ENCODE results near the gene MYOG. TPM values are rescaled to one million over a fixed set of nuclear protein-coding genes. Genes with fewer than 3 reads are reported as not detected.

Gene MYOG
- polyA plus RNA-seq, 6 donors from 2014 or later, result not detected

DNA sequence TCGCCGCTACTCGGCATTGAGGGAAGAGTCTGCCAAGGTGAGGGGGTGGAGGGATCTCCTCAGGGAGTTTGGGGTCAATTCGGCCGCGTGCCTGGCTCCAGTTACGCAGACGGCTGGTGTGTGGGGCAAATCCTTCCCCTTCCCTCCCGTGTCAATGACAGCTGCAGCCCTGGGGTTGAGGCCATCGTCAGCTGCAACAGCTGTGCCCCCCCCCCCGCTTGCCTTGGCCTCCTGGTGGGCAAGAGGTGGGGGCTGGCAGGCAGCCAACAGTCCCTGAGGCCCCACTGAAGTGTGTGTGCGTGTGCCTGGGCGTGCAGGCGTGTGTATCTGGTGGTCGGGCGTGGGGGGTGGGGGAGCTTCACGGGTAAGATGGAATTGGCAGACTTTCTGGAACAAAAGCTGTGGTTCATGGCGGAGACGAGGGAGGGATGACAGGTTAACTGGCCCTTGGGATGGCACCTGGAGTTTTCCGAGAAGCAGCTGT is 33.9 kb downstream of the MYOG start:
- H3K4me1 Mint-ChIP-seq, result peaks cover 0 to 7% (median 0%) of the 10 kb centered on the region in 3 donors
- no peak overlapping the region for H3K4me3 Mint-ChIP-seq
- no peaks in the 10 kb centered on the region for H3K36me3 Mint-ChIP-seq
- H3K27me3 Mint-ChIP-seq, result peaks cover 15 to 62% (median 39%) of the 10 kb centered on the region in 3 donors
- H3K9me3 Mint-ChIP-seq, result peaks cover 0 to 1% (median 0%) of the 10 kb centered on the region in 7 donors
- no peak for DNase-seq
- ATAC-seq (ENCODE audit: low read depth in 2 of 2), result no peak
- no peak overlapping the region for H3K27ac Mint-ChIP-seq

DNA sequence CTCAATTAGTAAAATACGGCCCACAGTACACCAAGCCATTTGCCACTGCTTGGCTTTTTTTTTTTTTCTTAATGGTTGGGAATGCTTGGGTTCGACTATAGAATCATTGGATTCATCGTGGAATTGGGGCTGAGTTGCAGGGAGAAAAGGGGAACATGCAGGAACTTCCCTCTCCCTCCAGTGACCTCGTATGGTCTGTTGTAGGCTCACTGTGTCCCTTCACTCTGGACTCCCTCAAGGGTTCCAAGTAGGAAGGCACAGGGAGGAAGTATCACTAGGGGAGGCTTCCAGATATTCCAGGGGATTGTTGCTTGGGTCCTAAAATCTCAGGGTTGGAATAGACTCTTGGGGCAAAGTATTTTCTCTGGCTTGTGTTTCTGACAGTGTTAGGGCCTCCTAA is 35.0 kb downstream of the MYOG start:
- H3K4me3 Mint-ChIP-seq, result no peak overlapping the region
- H3K4me1 Mint-ChIP-seq, result peaks cover 0 to 7% (median 0%) of the 10 kb centered on the region in 3 donors
- no peaks in the 10 kb centered on the region for H3K36me3 Mint-ChIP-seq
- peaks cover 0 to 1% (median 0%) of the 10 kb centered on the region in 7 donors for H3K9me3 Mint-ChIP-seq
- DNase-seq (no peak), ATAC-seq (ENCODE audit: low read depth in 2 of 2) (no peak)
- H3K27me3 Mint-ChIP-seq, result peaks cover 15 to 52% (median 33%) of the 10 kb centered on the region in 3 donors
- H3K27ac Mint-ChIP-seq, result no peak overlapping the region

GRCh38 chr1:203049576-203050180 is 36.1 kb downstream of the MYOG start:
- Mint-ChIP-seq H3K36me3 (no peaks in the 10 kb centered on the region), H3K27me3 (peaks cover 15 to 44% (median 42%) of the 10 kb centered on the region in 3 donors), H3K27ac (no peak overlapping the region), H3K4me1 (peaks cover 0 to 7% (median 0%) of the 10 kb centered on the region in 3 donors), H3K4me3 (no peak overlapping the region), H3K9me3 (peaks cover 0 to 1% (median 0%) of the 10 kb centered on the region in 7 donors)
- DNase-seq, result no peak
- no peak for ATAC-seq (ENCODE audit: low read depth in 2 of 2)

GRCh38 chr1:203049077-203049476 is 36.7 kb downstream of the MYOG start:
- Mint-ChIP-seq H3K27ac (no peak overlapping the region), H3K4me1 (peaks cover 0 to 7% (median 0%) of the 10 kb centered on the region in 3 donors), H3K9me3 (peaks cover 0 to 1% (median 0%) of the 10 kb centered on the region in 7 donors), H3K27me3 (peaks cover 15 to 44% (median 44%) of the 10 kb centered on the region in 3 donors), H3K4me3 (no peak overlapping the region), H3K36me3 (no peaks in the 10 kb centered on the region)
- DNase-seq, result no peak
- no peak for ATAC-seq (ENCODE audit: low read depth in 2 of 2)

DNA sequence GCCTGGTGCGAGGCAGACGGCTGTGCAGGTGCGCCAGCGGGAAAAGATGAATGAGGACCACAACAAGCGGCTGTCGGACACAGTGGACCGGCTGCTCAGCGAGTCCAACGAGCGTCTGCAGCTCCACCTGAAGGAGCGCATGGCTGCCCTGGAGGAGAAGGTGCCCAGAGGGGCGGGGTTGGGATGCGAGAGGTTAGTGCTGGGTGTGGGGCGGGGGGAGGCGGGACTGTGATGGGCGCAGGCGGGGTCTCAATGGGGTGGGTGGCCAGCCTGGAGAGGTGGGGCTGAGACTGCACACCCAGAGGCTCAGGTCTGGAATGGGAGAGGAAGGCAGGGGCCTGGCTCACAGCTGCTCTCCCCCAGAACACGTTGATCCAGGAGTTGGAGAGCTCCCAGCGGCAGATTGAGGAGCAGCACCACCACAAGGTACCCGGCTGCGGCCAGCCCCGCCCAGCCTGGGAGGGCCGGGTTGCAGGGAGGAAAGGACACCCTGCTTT is 37.2 kb downstream of the MYOG start:
- peaks cover 15 to 44% (median 44%) of the 10 kb centered on the region in 3 donors for H3K27me3 Mint-ChIP-seq
- peaks cover 0 to 7% (median 0%) of the 10 kb centered on the region in 3 donors for H3K4me1 Mint-ChIP-seq
- ATAC-seq (ENCODE audit: low read depth in 2 of 2) (no peak), DNase-seq (no peak)
- no peaks in the 10 kb centered on the region for H3K36me3 Mint-ChIP-seq
- no peak overlapping the region for H3K4me3 Mint-ChIP-seq
- peak overlapping the region in 1 of 6 donors; percentile 33 for H3K27ac Mint-ChIP-seq
- peaks cover 0 to 1% (median 0%) of the 10 kb centered on the region in 7 donors for H3K9me3 Mint-ChIP-seq

GRCh38 chr1:203048086-203048485 is 37.7 kb downstream of the MYOG start:
- H3K9me3 Mint-ChIP-seq, result peaks cover 0 to 1% (median 0%) of the 10 kb centered on the region in 7 donors
- H3K27me3 Mint-ChIP-seq, result peaks cover 15 to 44% (median 44%) of the 10 kb centered on the region in 3 donors

DNA sequence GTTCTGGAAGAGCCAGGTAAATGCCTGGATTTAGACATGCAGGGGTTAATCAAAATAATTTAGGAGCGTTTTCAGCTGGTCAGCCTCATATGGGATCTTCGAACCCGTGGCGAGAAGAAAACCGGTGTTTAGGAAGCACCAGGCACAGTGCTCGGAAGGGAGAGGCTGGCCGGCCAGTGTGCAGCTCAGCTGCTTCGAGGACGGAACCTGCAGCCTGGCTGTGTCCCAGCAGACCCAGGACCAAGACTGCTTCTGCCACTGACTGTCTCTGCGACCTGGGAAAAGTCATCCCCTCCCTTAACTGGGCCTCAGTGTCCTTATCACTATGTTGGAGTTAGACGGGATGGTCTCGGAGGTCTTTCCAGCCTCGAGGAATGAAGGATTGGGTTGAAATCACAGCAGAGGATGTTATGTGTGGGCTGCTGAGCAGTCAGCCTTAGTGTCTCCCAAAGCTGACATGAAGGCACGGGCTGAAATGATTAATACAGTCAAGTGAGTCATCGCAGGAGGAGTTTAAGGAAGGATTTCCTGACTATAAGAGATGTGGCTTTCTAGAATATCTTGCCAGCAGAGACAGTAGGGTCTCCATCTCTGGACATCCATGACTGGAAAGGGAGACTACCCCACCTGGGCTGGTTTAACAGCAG is 38.7 kb downstream of the MYOG start:
- Mint-ChIP-seq H3K4me3 (no peak overlapping the region), H3K9me3 (peaks cover 0 to 1% (median 0%) of the 10 kb centered on the region in 7 donors), H3K36me3 (no peaks in the 10 kb centered on the region), H3K4me1 (peaks cover 0 to 7% (median 0%) of the 10 kb centered on the region in 3 donors), H3K27ac (no peak overlapping the region), H3K27me3 (peaks cover 6 to 39% (median 38%) of the 10 kb centered on the region in 3 donors)
- DNase-seq (no peak), ATAC-seq (ENCODE audit: low read depth in 2 of 2) (no peak)

More at GRCh38 chr1:203048086-203048485, 37.7 kb downstream of the MYOG start:
- ATAC-seq (ENCODE audit: low read depth in 2 of 2), result no peak
- H3K36me3 Mint-ChIP-seq, result no peaks in the 10 kb centered on the region
- H3K4me1 Mint-ChIP-seq, result peaks cover 0 to 7% (median 0%) of the 10 kb centered on the region in 3 donors
- no peak for DNase-seq
- peak overlapping the region in 2 of 6 donors; percentile 12 to 33 for H3K27ac Mint-ChIP-seq
- no peak overlapping the region for H3K4me3 Mint-ChIP-seq

GRCh38 chr1:203045821-203046594 is 39.8 kb downstream of the MYOG start:
- Mint-ChIP-seq H3K4me1 (peaks cover 0 to under 1% (median under 1%) of the 10 kb centered on the region in 3 donors), H3K27ac (no peak overlapping the region), H3K4me3 (no peak overlapping the region), H3K36me3 (no peaks in the 10 kb centered on the region), H3K9me3 (peaks cover 0 to 1% (median 0%) of the 10 kb centered on the region in 7 donors), H3K27me3 (peaks cover 5 to 28% (median 27%) of the 10 kb centered on the region in 3 donors)
- DNase-seq (no peak), ATAC-seq (ENCODE audit: low read depth in 2 of 2) (no peak)

- Mint-ChIP-seq H3K27ac (no peak overlapping the region), H3K27me3 (peaks cover under 1 to 22% (median 21%) of the 10 kb centered on the region in 3 donors), H3K4me1 (peaks cover 0 to 2% (median 0%) of the 10 kb centered on the region in 3 donors), H3K9me3 (no peaks in the 10 kb centered on the region), H3K36me3 (no peaks in the 10 kb centered on the region), H3K4me3 (no peak overlapping the region)
- ATAC-seq (ENCODE audit: low read depth in 2 of 2) (no peak), DNase-seq (no peak)
Measured at GRCh38 chr1:203045336-203045735, 40.5 kb downstream of the MYOG start.

GRCh38 chr1:203044546-203045250 is 41.1 kb downstream of the MYOG start:
- ATAC-seq (ENCODE audit: low read depth in 2 of 2), result no peak
- Mint-ChIP-seq H3K4me1 (peaks cover 0 to 2% (median 0%) of the 10 kb centered on the region in 3 donors), H3K4me3 (no peak overlapping the region), H3K27me3 (peaks cover 0 to 19% (median 17%) of the 10 kb centered on the region in 3 donors), H3K27ac (no peak overlapping the region), H3K9me3 (no peaks in the 10 kb centered on the region), H3K36me3 (no peaks in the 10 kb centered on the region)
- DNase-seq, result no peak

DNA sequence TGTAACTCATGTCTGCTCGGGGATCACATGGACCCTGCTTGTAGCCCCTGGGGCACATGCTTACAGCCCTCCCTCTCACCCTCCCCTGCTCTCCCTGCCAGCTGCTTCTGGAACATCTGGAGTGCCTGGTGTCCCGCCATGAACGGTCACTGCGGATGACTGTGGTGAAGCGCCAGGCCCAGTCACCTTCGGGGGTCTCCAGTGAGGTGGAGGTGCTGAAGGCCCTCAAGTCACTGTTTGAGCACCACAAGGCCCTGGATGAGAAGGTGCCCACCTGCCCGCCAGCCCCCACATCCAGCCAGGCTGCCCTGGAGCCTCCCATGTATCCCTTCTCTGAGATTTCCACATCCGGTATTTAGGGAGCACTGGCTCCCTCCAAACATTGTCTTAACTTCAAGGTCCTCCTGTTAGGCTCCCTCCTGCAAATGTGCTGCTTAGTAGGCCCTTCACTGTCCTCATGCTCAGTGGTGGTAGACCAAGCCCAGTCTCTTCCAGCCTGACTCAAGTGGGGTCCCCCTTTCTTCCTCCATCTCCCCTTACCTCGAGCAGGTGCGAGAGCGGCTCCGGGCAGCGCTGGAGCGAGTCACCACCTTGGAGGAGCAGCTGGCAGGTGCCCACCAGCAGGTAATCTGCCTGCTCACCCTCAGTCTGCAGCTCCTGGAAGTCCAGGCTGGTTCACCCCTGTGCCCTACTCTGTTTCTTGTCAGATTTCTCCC is 41.8 kb downstream of the MYOG start:
- ATAC-seq (ENCODE audit: low read depth in 2 of 2), result no peak
- Mint-ChIP-seq H3K4me1 (peaks cover 2 to 7% (median 5%) of the 10 kb centered on the region in 3 donors), H3K36me3 (no peaks in the 10 kb centered on the region), H3K27me3 (peaks cover 5 to 26% (median 24%) of the 10 kb centered on the region in 3 donors), H3K9me3 (no peaks in the 10 kb centered on the region), H3K27ac (no peak overlapping the region), H3K4me3 (no peak overlapping the region)
- DNase-seq, result no peak

- H3K4me1 Mint-ChIP-seq, result peaks cover 2 to 7% (median 5%) of the 10 kb centered on the region in 3 donors
- no peak overlapping the region for H3K4me3 Mint-ChIP-seq
- DNase-seq, result no peak
- peaks cover 5 to 21% (median 16%) of the 10 kb centered on the region in 3 donors for H3K27me3 Mint-ChIP-seq
- no peaks in the 10 kb centered on the region for H3K9me3 Mint-ChIP-seq
- no peaks in the 10 kb centered on the region for H3K36me3 Mint-ChIP-seq
- no peak for ATAC-seq (ENCODE audit: low read depth in 2 of 2)
- H3K27ac Mint-ChIP-seq, result no peak overlapping the region
Measured at GRCh38 chr1:203041351-203041932, 44.4 kb downstream of the MYOG start.

All from naive B cell (primary cell).